NCI-H1436 treated with DMSO at 0.1 percent for 48 hours (cell line): ENCODE data around the gene ZNRF3.
"Not testable (repeated sequence)": the region's sequence is repeated elsewhere in the genome, so short reads cannot be mapped to it uniquely, and the experiment has no call there.

Experiments used
- DNase-seq: peaks from one replicate; lab custom pipeline; 2025; lab: John Stamatoyannopoulos, UW

The ZNRF3 gene

GRCh38 chr22:28931844-28932567 lies 48.6 kb downstream of the ZNRF3 start:
- DNase-seq = no peak

DNA sequence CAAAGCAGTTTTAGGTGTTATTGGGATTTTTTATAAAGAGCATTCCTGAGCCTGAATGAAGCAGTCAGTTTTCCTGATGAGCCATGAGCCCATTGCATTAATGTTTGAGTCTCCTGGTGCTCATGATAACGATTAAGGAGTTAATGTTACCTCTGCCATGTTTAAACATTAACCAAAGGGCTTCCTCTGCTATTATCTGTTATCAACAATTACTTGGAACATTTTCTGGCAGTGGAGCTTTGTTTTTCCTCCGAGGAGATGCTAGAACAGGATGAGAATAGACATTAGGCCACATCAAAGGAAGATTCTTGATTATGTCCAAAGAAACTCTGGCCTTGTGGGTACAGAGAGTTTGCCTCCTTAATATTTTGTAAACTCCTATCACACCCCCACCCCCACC lies 49.9 kb downstream of the ZNRF3 start:
- no peak for DNase-seq

GRCh38 chr22:28934026-28934425 lies 50.7 kb downstream of the ZNRF3 start:
- no peak for DNase-seq

- no peak for DNase-seq
Measured at GRCh38 chr22:28935140-28935539, 51.8 kb downstream of the ZNRF3 start.

DNA sequence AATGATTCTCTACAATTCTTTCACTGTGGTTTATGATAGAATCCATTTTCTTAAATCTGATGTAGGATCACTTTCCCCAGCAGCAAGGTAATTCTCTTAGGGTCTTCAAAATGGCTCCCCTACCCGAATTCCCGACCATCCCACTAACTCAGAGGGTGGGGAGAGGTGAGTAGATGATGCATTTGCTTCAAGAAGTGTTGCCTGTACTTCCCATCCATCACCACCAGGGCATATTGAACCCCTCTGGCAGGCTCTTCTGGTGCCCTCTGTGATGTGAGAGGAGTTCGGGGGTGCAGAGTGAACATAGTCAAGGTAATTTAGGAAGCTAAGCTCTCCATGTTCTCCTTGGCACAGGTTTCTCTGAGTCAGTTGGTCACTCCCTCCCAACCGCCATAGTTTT lies 52.3 kb downstream of the ZNRF3 start:
- no peak for DNase-seq

- no peak for DNase-seq
Measured at GRCh38 chr22:28936200-28936599, 52.8 kb downstream of the ZNRF3 start.

DNA sequence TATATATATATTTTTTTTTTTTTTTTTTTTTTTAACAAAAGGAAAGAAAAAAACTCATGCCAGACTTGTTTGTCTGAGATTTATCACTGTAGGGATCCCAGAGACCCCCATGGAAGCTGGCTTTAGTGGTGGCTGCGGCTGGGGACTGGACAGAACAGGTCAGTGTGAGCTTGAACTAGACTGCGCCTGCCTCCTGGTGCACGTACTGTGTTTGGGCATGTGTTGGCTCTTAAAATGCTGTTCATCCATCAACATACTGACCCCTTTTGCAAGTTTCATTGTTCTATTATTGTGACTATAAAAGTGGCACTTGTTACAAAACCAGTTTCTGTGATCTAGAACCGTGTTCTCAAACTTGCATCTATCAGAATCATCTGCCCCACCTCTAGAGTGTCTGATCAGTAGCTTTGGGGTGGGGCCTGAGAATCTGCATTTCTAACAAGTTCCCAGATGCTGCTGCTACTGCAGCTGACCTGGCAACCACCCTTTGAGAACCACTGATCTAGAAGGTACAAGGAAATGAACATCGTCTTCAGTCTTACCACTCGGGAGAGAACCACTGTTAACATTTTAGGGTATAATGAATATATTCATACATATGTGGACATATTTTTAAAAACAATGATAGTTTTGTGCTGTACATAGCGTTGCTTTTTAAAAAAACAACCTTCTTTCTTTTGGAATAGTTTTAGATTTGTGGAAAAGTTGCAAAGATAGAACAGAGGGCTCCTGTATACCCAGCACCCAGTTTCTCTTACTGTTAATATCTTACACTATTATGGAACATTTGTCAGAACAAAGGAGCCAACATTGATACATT lies 54.0 kb downstream of the ZNRF3 start:
- DNase-seq = no peak

GRCh38 chr22:28938286-28938833 lies 55.0 kb downstream of the ZNRF3 start:
- DNase-seq = no peak

DNA sequence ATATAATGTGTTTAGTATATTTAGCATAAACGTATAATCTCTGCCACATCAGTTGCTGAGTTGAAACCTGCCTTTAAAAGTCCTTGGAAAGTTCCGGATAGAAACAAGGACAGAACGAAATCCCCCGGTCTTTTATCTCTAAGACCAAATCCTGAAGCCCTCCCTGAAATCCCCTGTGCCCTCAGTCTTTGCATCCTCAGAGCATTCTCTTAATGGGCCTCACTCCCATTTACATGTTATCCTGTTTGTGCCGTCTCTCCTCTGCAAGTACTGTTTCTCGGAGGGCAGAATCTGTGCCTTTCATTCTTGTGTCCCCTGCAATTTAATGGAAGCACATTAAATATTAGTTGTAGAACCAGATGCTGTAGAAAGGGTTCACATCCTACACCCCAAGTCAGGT lies 56.0 kb downstream of the ZNRF3 start:
- DNase-seq = no peak

- DNase-seq = no peak
Measured at GRCh38 chr22:28939932-28940331, 56.6 kb downstream of the ZNRF3 start.

DNA sequence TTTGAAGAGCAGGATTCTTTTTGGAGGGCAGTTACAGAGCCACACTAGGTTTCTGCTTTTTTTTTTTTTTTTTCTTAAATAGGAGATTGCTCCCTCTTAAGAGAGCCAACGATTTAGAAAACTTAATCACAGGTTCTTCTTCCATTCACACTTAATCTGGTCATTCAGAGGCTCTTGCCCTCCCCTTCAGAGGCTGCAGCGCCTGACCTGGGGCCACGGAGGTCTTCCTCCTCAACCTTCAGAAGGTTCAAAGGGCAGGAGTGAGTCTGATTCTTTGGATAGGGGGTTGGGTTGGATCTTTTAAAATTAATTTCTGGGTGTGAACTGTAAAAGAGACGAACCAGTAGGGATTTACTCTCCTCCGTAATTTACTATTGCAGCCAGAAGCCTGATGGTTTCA lies 57.1 kb downstream of the ZNRF3 start:
- no peak for DNase-seq

GRCh38 chr22:28942333-28942732 lies 59.0 kb downstream of the ZNRF3 start:
- no peak for DNase-seq

DNA sequence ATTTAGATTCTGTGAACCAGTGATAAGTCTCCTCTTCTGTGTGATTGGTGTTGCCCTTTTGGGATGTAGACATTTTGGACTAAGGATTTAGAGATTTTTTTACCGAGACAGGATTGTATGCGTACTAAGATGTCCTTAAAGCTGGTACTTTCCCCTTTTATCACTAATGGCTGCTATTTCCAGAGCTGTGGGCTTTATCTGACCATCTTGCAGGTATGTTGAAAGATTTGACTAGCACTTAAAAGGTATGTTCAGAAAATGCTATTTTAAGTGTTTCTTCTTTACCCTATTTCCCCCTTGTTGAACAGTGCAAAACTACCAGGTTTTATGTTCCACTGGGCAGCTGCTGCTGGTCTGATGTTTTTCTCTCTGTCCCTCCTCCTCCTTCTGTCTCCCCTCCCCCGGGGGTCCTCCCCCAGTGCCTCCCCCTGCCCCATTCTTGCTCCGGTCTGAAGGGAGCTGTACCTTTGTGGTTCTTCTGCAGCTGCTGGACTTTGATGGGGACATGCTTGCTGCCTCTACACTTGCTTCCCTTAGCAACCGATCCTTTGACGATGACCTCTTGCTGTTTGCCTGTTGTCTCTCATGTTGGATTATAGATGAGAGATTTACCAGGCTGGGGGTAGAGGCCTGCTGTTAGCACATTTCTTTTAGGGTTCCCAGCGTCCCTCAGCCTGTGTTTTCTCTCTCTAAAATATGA lies 59.6 kb downstream of the ZNRF3 start:
- DNase-seq = no peak

GRCh38 chr22:28943501-28943879 lies 60.1 kb downstream of the ZNRF3 start:
- DNase-seq = no peak

DNA sequence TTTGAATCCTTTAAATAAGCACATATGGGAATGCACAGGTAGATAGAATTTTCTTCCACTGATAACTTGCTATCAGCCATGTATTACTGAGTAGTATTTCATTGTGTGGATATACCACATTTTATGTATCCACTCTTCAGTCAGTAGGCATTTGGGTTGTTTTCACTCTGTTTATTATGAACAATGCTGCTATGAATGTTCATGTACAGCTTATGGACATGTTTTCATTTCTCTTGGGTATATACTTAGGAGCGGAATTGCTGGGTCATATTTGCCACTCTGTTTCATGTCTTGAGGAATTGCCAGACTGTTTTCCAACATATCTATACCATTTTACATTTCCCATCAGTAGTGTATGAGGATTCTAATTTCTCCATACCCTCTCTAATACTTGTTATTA lies 63.8 kb downstream of the ZNRF3 start:
- DNase-seq = no peak

DNA sequence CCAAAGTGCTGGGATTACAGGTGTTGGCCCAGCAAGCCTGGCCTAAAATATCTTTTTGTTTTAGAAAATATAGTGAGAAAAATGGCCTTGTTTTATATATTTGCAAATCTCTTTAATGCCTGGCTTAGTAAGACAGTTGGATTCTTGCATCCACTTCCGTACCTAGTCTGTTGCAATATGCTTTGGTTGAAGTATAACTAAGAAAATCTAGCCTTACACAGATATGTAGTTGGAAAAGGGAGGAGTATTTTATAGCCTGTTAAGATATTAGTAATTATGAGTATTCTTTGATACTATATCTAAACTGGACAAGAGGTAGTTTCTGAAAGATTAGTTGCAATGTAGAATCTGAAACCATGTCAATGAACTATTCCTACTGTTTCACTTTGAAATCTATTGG lies 65.1 kb downstream of the ZNRF3 start:
- DNase-seq = no peak

GRCh38 chr22:28948860-28949551 lies 65.6 kb downstream of the ZNRF3 start:
- DNase-seq = not testable (repeated sequence)

DNA sequence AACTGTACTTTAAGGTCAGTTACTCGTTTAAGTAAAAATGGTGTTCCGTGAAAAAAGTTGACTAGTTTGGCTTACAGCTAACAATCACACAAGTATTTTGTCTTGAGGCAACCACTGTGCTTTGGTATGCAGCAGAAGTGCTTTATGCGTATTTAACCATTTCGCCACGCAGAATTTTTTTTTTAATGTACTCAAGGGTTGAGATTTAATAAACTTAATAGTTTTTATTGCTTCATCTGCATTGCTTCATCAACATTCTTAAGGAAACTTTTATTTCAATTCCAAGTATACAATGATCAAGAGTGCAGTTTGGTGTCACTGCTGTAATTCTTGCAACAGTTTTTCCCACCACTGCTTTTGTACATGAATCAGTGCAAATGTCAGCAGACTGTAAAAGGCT lies 66.4 kb downstream of the ZNRF3 start:
- DNase-seq = no peak

- no peak for DNase-seq
Measured at GRCh38 chr22:28950617-28951411, 67.4 kb downstream of the ZNRF3 start.

GRCh38 chr22:28951530-28951929 lies 68.2 kb downstream of the ZNRF3 start:
- no peak for DNase-seq

DNA sequence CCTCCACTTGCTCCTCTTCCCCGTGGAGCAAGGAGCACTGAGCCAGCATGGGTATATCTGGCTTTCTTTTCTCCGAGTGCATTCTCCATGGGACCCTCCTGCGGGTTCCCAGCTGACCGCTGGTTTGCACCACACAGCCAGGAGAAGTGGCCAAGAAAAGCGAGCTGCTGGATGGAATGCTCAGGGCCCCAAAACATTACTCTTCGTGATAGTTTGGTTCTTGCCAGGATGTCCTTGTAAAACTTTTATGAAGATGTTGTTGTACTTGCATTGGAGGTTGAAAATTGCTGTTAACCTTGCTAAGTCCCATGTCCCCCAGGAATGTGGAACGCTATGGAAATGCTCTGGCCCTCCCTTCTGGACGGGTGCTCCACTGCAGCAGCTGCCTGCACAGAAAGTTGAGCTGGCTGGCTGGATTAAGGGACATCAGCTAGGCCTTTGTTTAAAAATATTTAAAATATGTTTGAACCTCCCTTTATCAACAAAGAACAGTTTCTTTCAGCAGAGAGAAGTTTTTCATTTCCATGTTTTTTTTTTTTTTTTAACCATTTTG lies 68.7 kb downstream of the ZNRF3 start:
- DNase-seq = no peak
